Neural cell (in vitro differentiated cells): ENCODE data around the gene FNDC3B. TPM values are rescaled to one million over a fixed set of nuclear protein-coding genes. Genes with fewer than 3 reads are reported as not detected.

ENCODE experiments used
- H2AFZ ChIP-seq: fragments of 200-600, 300-800 bp; sonication (generic), shearing (Covaris generic); 2 replicates; pipeline ENCODE4 v1.6.0; 2014; ENCODE audit warnings: low read depth, mild to moderate bottlenecking, antibody characterized with exemption, low read length, moderate library complexity
- H3F3A ChIP-seq: fragments of 200-600 bp; shearing (Covaris generic); 2 replicates; pipeline ENCODE4 v1.6.1; 2016; ENCODE audit warnings: mild to moderate bottlenecking, moderate library complexity, mixed read lengths, antibody characterized with exemption, low read length; ENCODE audit not compliant: insufficient read depth, poor library complexity, severe bottlenecking
- H3K27ac ChIP-seq: fragments of 200-600, 300-800 bp; sonication (generic), shearing (Covaris generic); 2 replicates; pipeline ENCODE4 v1.5.1; 2014; ENCODE audit warnings: mild to moderate bottlenecking, low read length, moderate library complexity
- H3K27me3 ChIP-seq: fragments of 300-800, 200-600 bp; sonication (generic), shearing (Covaris generic); 2 replicates; pipeline ENCODE4 v1.6.0; 2014; ENCODE audit warnings: mild to moderate bottlenecking, low read depth, low read length, moderate library complexity; ENCODE audit not compliant: insufficient read depth
- H3K36me3 ChIP-seq: fragments of 300-800, 200-600 bp; sonication (generic), shearing (Covaris generic); 2 replicates; pipeline ENCODE4 v1.5.1; 2014; ENCODE audit warnings: mild to moderate bottlenecking, antibody characterized with exemption, low read length, moderate library complexity; ENCODE audit not compliant: insufficient read depth
- H3K4me2 ChIP-seq: fragments of 300-800, 200-600 bp; sonication (generic), shearing (Covaris generic); 2 replicates; pipeline ENCODE4 v1.6.0; 2014; ENCODE audit warnings: mild to moderate bottlenecking, low read length
- H3K4me3 ChIP-seq: fragments of 300-800, 200-600 bp; sonication (generic), shearing (Covaris generic); 2 replicates; pipeline ENCODE4 v1.5.1; 2014; ENCODE audit warnings: mild to moderate bottlenecking, low read length, moderate library complexity
- H3K79me2 ChIP-seq: fragments of 200-600 bp; shearing (Covaris generic); replicated peaks from 2 replicates; pipeline ENCODE4 v1.6.0; 2014; ENCODE audit warnings: mild to moderate bottlenecking, low read length, moderate library complexity; ENCODE audit not compliant: insufficient read depth
- H3K9ac ChIP-seq: fragments of 300-800, 200-600 bp; sonication (generic), shearing (Covaris generic); 2 replicates; pipeline ENCODE4 v1.6.1; 2016; ENCODE audit warnings: mild to moderate bottlenecking, low read length, mixed read lengths
- H3K9me2 ChIP-seq: fragments of 200-600 bp; shearing (Covaris generic); 2 replicates; pipeline ENCODE4 v1.6.1; 2016; ENCODE audit warnings: mild to moderate bottlenecking, low read length, mixed read lengths; ENCODE audit not compliant: insufficient read depth
- H3K9me3 ChIP-seq: fragments of 200-600, 300-800 bp; sonication (generic), shearing (Covaris generic); 2 replicates; pipeline ENCODE4 v1.6.1; 2016; ENCODE audit warnings: mild to moderate bottlenecking, mixed run types, low read length, moderate library complexity, mixed read lengths
- H4K20me1 ChIP-seq: fragments of 200-600 bp; shearing (Covaris generic); 2 replicates; pipeline ENCODE4 v1.6.1; 2016; ENCODE audit warnings: mild to moderate bottlenecking, mixed run types; ENCODE audit not compliant: insufficient read depth
- CTCF ChIP-seq: fragments of 450-650 bp; IDR thresholded peaks from 2 replicates; pipeline ENCODE4 v1.5.1; 2014; ENCODE audit warnings: antibody characterized with exemption, mild to moderate bottlenecking, moderate library complexity; ENCODE audit not compliant: poor library complexity, severe bottlenecking
- EP300 ChIP-seq: fragments of 450-650 bp; conservative IDR thresholded peaks from 2 replicates; pipeline ENCODE4 v1.6.1; 2014; ENCODE audit warnings: antibody characterized with exemption, mild to moderate bottlenecking, moderate library complexity; ENCODE audit not compliant: poor library complexity, severe bottlenecking
- EZH2 ChIP-seq: fragments of 200-600, 300-800 bp; shearing (Covaris generic), sonication (generic); IDR thresholded peaks from 2 replicates; pipeline ENCODE4 v1.6.1; 2014; ENCODE audit warnings: antibody characterized with exemption, low read length, borderline replicate concordance, mild to moderate bottlenecking; ENCODE audit not compliant: insufficient read depth, poor library complexity, severe bottlenecking
- MXI1 ChIP-seq: fragments of 450-650 bp; conservative IDR thresholded peaks from 2 replicates; pipeline ENCODE4 v1.6.1; 2014; ENCODE audit warnings: antibody characterized with exemption, mild to moderate bottlenecking; ENCODE audit not compliant: poor library complexity, severe bottlenecking
- POLR2AphosphoS5 ChIP-seq: IDR thresholded peaks from 2 replicates; pipeline ENCODE4 v1.6.1; 2012
- RAD21 ChIP-seq: fragments of 450-650 bp; conservative IDR thresholded peaks from 2 replicates; pipeline ENCODE4 v1.6.1; 2014; ENCODE audit warnings: antibody characterized with exemption, mild to moderate bottlenecking, moderate library complexity
- REST ChIP-seq: IDR thresholded peaks from 2 replicates; pipeline ENCODE4 v1.6.1; 2012; ENCODE audit warnings: borderline replicate concordance
- SMC3 ChIP-seq: fragments of 450-650 bp; conservative IDR thresholded peaks from 2 replicates; pipeline ENCODE4 v1.6.1; 2014; ENCODE audit warnings: antibody characterized with exemption, mild to moderate bottlenecking, moderate library complexity; ENCODE audit not compliant: poor library complexity
- TAF1 ChIP-seq: IDR thresholded peaks from 2 replicates; pipeline ENCODE4 v1.6.1; 2012; ENCODE audit warnings: low read depth
- polyA plus RNA-seq: library from polyadenylated mRNA; depleted of rRNA; stranded (reverse); fragments of >200 nt; gene quantifications from 2 replicates; pipeline ENCODE4 v1.2.3, GENCODE V29; 2014

The FNDC3B gene
- polyA plus RNA-seq, 1 donor from 2014 or later = 4.9 TPM

GRCh38 chr3:172332256-172333041 is 293.1 kb downstream of the FNDC3B start:
- Histone ChIP-seq H3K4me3 (no peak overlapping the region), H3K27me3 (no peaks in the 10 kb centered on the region), H3K9me3 (no peaks in the 10 kb centered on the region), H3F3A (no peaks in the 10 kb centered on the region), H3K9ac (no peak overlapping the region), H3K36me3 (no peaks in the 10 kb centered on the region), H3K79me2 (no peaks in the 10 kb centered on the region), H3K27ac (no peak overlapping the region), H4K20me1 (no peaks in the 10 kb centered on the region), H3K9me2 (no peaks in the 10 kb centered on the region), H3K4me2 (no peak overlapping the region), H2AFZ (no peak overlapping the region)
- peak; percentile 75 for TF ChIP-seq RAD21
- TF ChIP-seq EP300 = no peak
- no peak for TF ChIP-seq POLR2AphosphoS5
- no peak for TF ChIP-seq EZH2
- no peak for TF ChIP-seq REST
- peak; percentile 82 for TF ChIP-seq SMC3
- no peak for TF ChIP-seq TAF1
- TF ChIP-seq MXI1 = no peak
- TF ChIP-seq CTCF = peak; percentile 81

- H3K27ac ChIP-seq = no peak overlapping the region
- H3K79me2 ChIP-seq = no peaks in the 10 kb centered on the region
- H3K4me2 ChIP-seq = no peak overlapping the region
- no peaks in the 10 kb centered on the region for H3F3A ChIP-seq
- H3K9me3 ChIP-seq = no peaks in the 10 kb centered on the region
- no peaks in the 10 kb centered on the region for H3K9me2 ChIP-seq
- TF ChIP-seq SMC3 = no peak
- TF ChIP-seq RAD21 = no peak
- TF ChIP-seq REST = no peak
- no peak for TF ChIP-seq EP300
- no peak overlapping the region for H3K9ac ChIP-seq
- no peaks in the 10 kb centered on the region for H3K36me3 ChIP-seq
- H3K4me3 ChIP-seq = no peak overlapping the region
- H4K20me1 ChIP-seq = no peaks in the 10 kb centered on the region
- no peaks in the 10 kb centered on the region for H3K27me3 ChIP-seq
- no peak overlapping the region for H2AFZ ChIP-seq
Observed at GRCh38 chr3:172333042-172333377, 293.6 kb downstream of the FNDC3B start.
